Measurements from ENCODE around the gene ERBB3. TPM values are rescaled to one million over a fixed set of nuclear protein-coding genes. Genes with fewer than 3 reads are reported as not detected.

Gene ERBB3
- total RNA-seq, 3 donors from 2014 or later = 0.48 to 1.6 (median 0.63) TPM

DNA sequence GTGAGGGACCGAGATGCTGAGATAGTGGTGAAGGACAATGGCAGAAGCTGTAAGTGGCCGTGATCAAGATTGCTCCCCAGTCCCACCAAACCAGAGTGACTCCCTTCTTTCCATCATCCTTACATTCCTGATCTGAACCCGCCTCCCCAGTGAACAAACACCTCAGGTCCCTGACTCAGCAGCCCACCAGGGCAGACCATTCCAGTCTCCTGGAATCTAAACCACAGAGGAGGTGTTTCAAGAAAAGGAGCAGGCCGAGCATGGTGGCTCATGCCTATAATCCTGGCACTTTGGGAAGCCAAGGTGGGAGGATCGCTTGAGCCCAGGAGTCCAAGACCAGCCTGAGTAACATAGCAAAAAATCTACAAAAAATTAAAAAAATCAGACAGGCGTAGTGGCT lies 6.6 kb downstream of the ERBB3 start:
- ATAC-seq (no peak), DNase-seq (no peak)
- Mint-ChIP-seq H3K27me3 (ENCODE audit: low read depth) (peaks cover 8% of the 10 kb centered on the region), H3K4me3 (no peak overlapping the region), H3K36me3 (ENCODE audit: insufficient read depth) (no peaks in the 10 kb centered on the region), H3K9me3 (no peaks in the 10 kb centered on the region), H3K4me1 (ENCODE audit: low read depth) (no peaks in the 10 kb centered on the region)

DNA sequence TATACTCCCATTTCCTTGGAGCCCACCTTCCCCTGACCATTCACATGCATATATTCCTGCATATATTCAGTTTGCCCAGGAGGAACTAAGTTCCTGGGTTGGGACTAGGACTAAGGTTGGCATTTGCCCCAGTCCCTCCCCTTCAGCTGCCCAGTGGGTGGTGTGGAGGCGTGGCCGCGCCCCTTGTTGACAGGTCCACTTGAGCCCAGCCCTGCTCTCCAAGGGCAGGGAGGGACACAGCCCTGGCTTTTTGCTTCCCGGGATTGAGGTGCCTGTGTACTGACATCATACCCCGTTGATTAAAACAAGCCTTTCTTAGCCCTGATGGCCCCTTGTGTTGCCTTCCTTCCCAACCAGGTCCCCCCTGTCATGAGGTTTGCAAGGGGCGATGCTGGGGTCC lies 7.3 kb downstream of the ERBB3 start:
- DNase-seq (no peak), ATAC-seq (no peak)
- Mint-ChIP-seq H3K4me3 (no peak overlapping the region), H3K36me3 (ENCODE audit: insufficient read depth) (no peaks in the 10 kb centered on the region), H3K4me1 (ENCODE audit: low read depth) (no peaks in the 10 kb centered on the region), H3K9me3 (no peaks in the 10 kb centered on the region), H3K27me3 (ENCODE audit: low read depth) (peaks cover 5% of the 10 kb centered on the region)

DNA sequence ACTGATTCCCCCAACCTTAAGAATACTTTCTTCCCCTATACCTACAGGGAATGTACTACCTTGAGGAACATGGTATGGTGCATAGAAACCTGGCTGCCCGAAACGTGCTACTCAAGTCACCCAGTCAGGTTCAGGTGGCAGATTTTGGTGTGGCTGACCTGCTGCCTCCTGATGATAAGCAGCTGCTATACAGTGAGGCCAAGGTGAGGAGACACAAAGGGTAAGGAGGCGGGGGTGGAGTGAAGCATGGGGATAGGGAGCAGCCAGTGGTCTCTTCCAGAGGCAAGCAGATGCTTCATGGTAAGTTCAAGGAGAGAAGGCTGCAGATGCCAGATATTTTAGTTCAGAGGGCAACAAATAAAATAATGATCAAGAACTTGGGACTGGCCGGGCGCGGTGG lies 17.8 kb downstream of the ERBB3 start:
- ATAC-seq = no peak
- H3K4me1 Mint-ChIP-seq (ENCODE audit: low read depth) = peaks cover 12% of the 10 kb centered on the region
- H3K4me3 Mint-ChIP-seq = no peak overlapping the region
- DNase-seq = no peak
- no peaks in the 10 kb centered on the region for H3K36me3 Mint-ChIP-seq (ENCODE audit: insufficient read depth)
- no peaks in the 10 kb centered on the region for H3K9me3 Mint-ChIP-seq
- no peaks in the 10 kb centered on the region for H3K27me3 Mint-ChIP-seq (ENCODE audit: low read depth)

- ATAC-seq = no peak
- H3K36me3 Mint-ChIP-seq (ENCODE audit: insufficient read depth) = no peaks in the 10 kb centered on the region
- H3K4me1 Mint-ChIP-seq (ENCODE audit: low read depth) = peaks cover 21% of the 10 kb centered on the region
- no peaks in the 10 kb centered on the region for H3K27me3 Mint-ChIP-seq (ENCODE audit: low read depth)
- H3K9me3 Mint-ChIP-seq = no peaks in the 10 kb centered on the region
- no peak overlapping the region for H3K4me3 Mint-ChIP-seq
- DNase-seq = no peak
These were observed 18.6 kb downstream of the ERBB3 start for GRCh38 chr12:56098592-56098991.

GRCh38 chr12:56099787-56100186 lies 19.8 kb downstream of the ERBB3 start:
- ATAC-seq (no peak), DNase-seq (no peak)

GRCh38 chr12:56101045-56101444 lies 21.1 kb downstream of the ERBB3 start:
- ATAC-seq = no peak
- Mint-ChIP-seq H3K4me1 (ENCODE audit: low read depth) (peaks cover 37% of the 10 kb centered on the region), H3K9me3 (no peaks in the 10 kb centered on the region), H3K27me3 (ENCODE audit: low read depth) (no peaks in the 10 kb centered on the region), H3K36me3 (ENCODE audit: insufficient read depth) (peaks cover 12% of the 10 kb centered on the region), H3K4me3 (no peak overlapping the region)
- no peak for DNase-seq

More at GRCh38 chr12:56099787-56100186, 19.8 kb downstream of the ERBB3 start:
- H3K4me3 Mint-ChIP-seq = no peak overlapping the region
- peaks cover 4% of the 10 kb centered on the region for H3K36me3 Mint-ChIP-seq (ENCODE audit: insufficient read depth)
- peaks cover 29% of the 10 kb centered on the region for H3K4me1 Mint-ChIP-seq (ENCODE audit: low read depth)
- H3K9me3 Mint-ChIP-seq = no peaks in the 10 kb centered on the region
- H3K27me3 Mint-ChIP-seq (ENCODE audit: low read depth) = no peaks in the 10 kb centered on the region

DNA sequence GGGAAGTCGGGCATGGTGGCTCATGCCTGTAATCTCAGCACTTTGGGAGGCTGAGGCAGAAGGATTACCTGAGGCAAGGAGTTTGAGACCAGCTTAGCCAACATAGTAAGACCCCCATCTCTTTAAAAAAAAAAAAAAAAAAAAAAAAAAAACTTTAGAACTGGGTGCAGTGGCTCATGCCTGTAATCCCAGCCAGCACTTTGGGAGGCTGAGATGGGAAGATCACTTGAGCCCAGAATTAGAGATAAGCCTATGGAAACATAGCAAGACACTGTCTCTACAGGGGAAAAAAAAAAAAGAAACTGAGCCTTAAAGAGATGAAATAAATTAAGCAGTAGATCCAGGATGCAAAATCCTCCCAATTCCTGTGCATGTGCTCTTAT lies 22.7 kb downstream of the ERBB3 start:
- Mint-ChIP-seq H3K36me3 (ENCODE audit: insufficient read depth) (peaks cover 24% of the 10 kb centered on the region), H3K27me3 (ENCODE audit: low read depth) (no peaks in the 10 kb centered on the region), H3K9me3 (no peaks in the 10 kb centered on the region), H3K4me1 (ENCODE audit: low read depth) (peaks cover 49% of the 10 kb centered on the region), H3K4me3 (peak overlapping the region; percentile 100)
- DNase-seq (no peak), ATAC-seq (no peak)

DNA sequence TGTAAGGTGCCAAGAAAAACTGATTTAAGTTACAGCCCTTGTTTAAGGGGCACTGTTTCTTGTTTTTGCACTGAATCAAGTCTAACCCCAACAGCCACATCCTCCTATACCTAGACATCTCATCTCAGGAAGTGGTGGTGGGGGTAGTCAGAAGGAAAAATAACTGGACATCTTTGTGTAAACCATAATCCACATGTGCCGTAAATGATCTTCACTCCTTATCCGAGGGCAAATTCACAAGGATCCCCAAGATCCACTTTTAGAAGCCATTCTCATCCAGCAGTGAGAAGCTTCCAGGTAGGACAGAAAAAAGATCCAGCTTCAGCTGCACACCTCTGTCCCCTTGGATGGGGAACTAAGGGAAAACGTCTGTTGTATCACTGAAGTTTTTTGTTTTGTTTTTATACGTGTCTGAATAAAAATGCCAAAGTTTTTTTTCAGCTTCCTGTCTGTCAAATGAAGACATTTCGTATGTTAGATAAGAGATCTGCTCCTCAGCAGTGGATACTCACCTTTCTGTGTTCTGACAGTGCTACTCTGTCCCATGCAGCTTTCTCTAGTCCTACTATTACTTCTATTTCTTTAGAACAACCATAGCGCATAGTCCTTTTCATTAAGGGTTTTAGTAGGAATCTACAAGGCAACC lies 23.2 kb downstream of the ERBB3 start:
- peak overlapping the region; percentile 100 for H3K4me3 Mint-ChIP-seq
- H3K9me3 Mint-ChIP-seq = no peaks in the 10 kb centered on the region
- no peak for DNase-seq
- H3K36me3 Mint-ChIP-seq (ENCODE audit: insufficient read depth) = peaks cover 28% of the 10 kb centered on the region
- no peaks in the 10 kb centered on the region for H3K27me3 Mint-ChIP-seq (ENCODE audit: low read depth)
- no peak for ATAC-seq
- H3K4me1 Mint-ChIP-seq (ENCODE audit: low read depth) = peaks cover 49% of the 10 kb centered on the region

DNA sequence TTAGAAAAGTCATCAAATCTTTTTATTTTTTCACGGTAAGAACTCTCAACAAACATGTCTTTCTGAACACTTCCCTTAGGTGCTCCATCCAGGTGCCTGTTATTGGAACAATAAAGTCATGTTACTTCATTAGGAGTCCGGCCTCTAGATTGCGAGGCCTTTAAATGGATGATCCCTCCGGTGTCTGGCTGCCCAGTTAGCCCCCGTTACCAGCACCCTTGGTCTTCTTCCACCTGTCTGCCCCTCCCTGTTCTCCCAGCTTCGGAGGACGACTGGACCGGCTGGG lies 23.8 kb downstream of the ERBB3 start:
- H3K4me1 Mint-ChIP-seq (ENCODE audit: low read depth) = peaks cover 49% of the 10 kb centered on the region
- no peaks in the 10 kb centered on the region for H3K27me3 Mint-ChIP-seq (ENCODE audit: low read depth)
- peak overlapping the region; percentile 100 for H3K4me3 Mint-ChIP-seq
- H3K9me3 Mint-ChIP-seq = no peaks in the 10 kb centered on the region
- H3K36me3 Mint-ChIP-seq (ENCODE audit: insufficient read depth) = peaks cover 34% of the 10 kb centered on the region
- ATAC-seq (no peak), DNase-seq (no peak)

- Mint-ChIP-seq H3K27me3 (ENCODE audit: low read depth) (no peaks in the 10 kb centered on the region), H3K9me3 (no peaks in the 10 kb centered on the region), H3K36me3 (ENCODE audit: insufficient read depth) (peaks cover 34% of the 10 kb centered on the region), H3K4me3 (peak within 1 kb of the TSS; percentile 100), H3K4me1 (ENCODE audit: low read depth) (peaks cover 49% of the 10 kb centered on the region)
- peak; percentile 95 for DNase-seq
- ATAC-seq = peak; percentile 94 to 96
These were observed 24.3 kb downstream of the ERBB3 start, which contains the start of gene PA2G4 for GRCh38 chr12:56104109-56104814. TSS of gene PA2G4 (plus strand) at chr12:56104559. CDS start at chr12:56104738, 179 bp downstream.

DNA sequence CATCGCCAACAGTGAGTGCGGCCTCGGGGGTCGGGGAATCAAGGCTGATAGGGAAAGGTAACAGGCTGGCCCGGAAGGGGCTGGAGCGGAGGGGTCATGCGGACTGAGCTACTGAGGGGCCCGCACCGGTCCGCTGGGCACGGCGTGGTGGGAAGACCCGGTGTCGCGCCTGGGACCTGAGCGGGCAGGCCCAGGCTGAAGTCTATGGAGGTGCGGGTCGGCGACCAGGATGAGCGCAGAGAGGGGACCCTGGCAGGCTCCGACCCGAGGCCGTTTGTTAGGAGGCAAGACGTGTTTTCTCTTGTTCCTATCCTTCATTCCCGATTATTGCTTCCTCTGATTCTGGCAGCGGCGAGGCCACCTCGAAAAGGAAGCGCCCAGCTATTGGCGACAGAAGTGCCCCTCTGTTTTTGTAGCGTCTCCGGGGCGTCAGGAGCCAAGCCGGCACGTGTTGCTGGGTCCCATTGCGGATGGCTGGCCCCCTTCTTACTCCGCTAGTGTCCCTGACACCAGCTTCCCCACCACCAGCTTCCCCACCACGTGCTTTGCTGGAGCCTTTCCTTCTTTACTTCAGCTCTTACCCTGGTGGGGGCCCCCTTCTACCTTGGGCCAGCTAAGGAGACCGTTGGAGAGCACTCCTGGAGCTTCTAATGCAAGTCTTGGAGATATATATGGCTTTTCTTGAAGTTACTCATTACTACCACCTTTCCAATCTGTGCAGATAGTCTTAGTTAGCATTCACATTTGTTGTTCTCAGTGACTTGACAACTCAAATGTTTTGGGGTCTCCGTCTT lies 25.0 kb downstream of the ERBB3 start:
- Mint-ChIP-seq H3K27me3 (ENCODE audit: low read depth) (no peaks in the 10 kb centered on the region), H3K9me3 (no peaks in the 10 kb centered on the region), H3K4me3 (peak overlapping the region; percentile 100), H3K4me1 (ENCODE audit: low read depth) (peaks cover 47% of the 10 kb centered on the region), H3K36me3 (ENCODE audit: insufficient read depth) (peaks cover 39% of the 10 kb centered on the region)
- DNase-seq (no peak), ATAC-seq (peak; percentile 13 to 19)

GRCh38 chr12:56105609-56105902 lies 25.6 kb downstream of the ERBB3 start:
- DNase-seq (no peak), ATAC-seq (no peak)
- peaks cover 47% of the 10 kb centered on the region for H3K4me1 Mint-ChIP-seq (ENCODE audit: low read depth)
- peaks cover 42% of the 10 kb centered on the region for H3K36me3 Mint-ChIP-seq (ENCODE audit: insufficient read depth)
- peak overlapping the region; percentile 100 for H3K4me3 Mint-ChIP-seq
- H3K27me3 Mint-ChIP-seq (ENCODE audit: low read depth) = no peaks in the 10 kb centered on the region
- H3K9me3 Mint-ChIP-seq = no peaks in the 10 kb centered on the region

- H3K4me3 Mint-ChIP-seq = peak overlapping the region; percentile 45
- no peaks in the 10 kb centered on the region for H3K27me3 Mint-ChIP-seq (ENCODE audit: low read depth)
- no peaks in the 10 kb centered on the region for H3K9me3 Mint-ChIP-seq
- peaks cover 56% of the 10 kb centered on the region for H3K36me3 Mint-ChIP-seq (ENCODE audit: insufficient read depth)
- peaks cover 40% of the 10 kb centered on the region for H3K4me1 Mint-ChIP-seq (ENCODE audit: low read depth)
- ATAC-seq = no peak
- DNase-seq = no peak
These were observed 27.3 kb downstream of the ERBB3 start for GRCh38 chr12:56107242-56107641.

DNA sequence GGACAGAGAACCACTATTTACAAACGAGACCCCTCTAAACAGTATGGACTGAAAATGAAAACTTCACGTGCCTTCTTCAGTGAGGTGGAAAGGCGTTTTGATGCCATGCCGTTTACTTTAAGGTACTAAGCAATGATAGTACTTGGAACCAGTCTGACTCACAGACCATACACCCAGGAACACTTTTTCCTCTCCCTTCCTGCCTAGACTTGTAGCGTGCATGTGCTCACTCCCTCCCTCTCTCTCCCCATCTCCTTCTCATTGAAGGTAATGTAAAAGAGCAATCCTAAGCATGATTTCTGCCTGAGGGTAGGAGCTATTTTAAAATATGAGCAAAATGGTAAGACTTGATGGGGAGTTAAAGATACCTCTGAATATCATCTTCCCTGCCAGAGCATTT lies 30.6 kb downstream of the ERBB3 start:
- no peak for ATAC-seq
- DNase-seq = no peak
- no peak overlapping the region for H3K4me3 Mint-ChIP-seq
- H3K27me3 Mint-ChIP-seq (ENCODE audit: low read depth) = no peaks in the 10 kb centered on the region
- H3K36me3 Mint-ChIP-seq (ENCODE audit: insufficient read depth) = peaks cover 59% of the 10 kb centered on the region
- H3K9me3 Mint-ChIP-seq = no peaks in the 10 kb centered on the region
- peaks cover 19% of the 10 kb centered on the region for H3K4me1 Mint-ChIP-seq (ENCODE audit: low read depth)

DNA sequence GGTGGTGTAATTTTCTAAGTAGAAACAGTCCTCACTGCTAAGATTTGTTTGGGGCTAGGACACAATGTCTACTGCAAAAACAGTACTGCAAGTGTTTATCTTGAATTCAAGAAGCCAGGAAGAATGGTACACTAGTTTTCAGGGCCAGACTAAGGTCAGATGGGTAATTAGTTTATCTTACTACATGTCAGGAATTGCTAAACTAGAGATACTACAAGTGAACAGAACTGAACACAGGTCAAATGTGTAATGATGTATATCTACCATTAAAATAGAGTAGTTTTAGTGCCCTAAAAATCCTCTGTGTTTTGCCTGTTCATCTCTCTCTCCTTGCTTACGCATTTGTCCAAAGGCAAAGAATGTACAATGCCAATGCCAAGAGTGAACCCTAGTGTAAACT lies 34.1 kb downstream of the ERBB3 start:
- Mint-ChIP-seq H3K36me3 (ENCODE audit: insufficient read depth) (peaks cover 49% of the 10 kb centered on the region), H3K4me3 (no peak overlapping the region), H3K4me1 (ENCODE audit: low read depth) (peaks cover 13% of the 10 kb centered on the region), H3K9me3 (no peaks in the 10 kb centered on the region), H3K27me3 (ENCODE audit: low read depth) (no peaks in the 10 kb centered on the region)
- ATAC-seq = no peak
- no peak for DNase-seq

All from activated T-cell treated with anti-CD3 and anti-CD28 coated beads, Interleukin-2, amount 50 U/mL, for 4 hours (primary cell).